WTC11 (cell line): ENCODE data around the gene TSPAN9.

Experiments
- ESRRA ChIP-seq: sonication (generic); formaldehyde crosslinking; IDR thresholded peaks from 2 replicates; pipeline ENCODE4 v1.8.1; 2022; ENCODE audit warnings: mild to moderate bottlenecking, missing genetic modification reagents, borderline replicate concordance
- JUN ChIP-seq: sonication (generic); formaldehyde crosslinking; IDR thresholded peaks from 2 replicates; pipeline ENCODE4 v1.8.0; 2023; ENCODE audit warnings: mild to moderate bottlenecking, missing genetic modification reagents
- MYBL2 ChIP-seq: sonication (generic); formaldehyde crosslinking; IDR thresholded peaks from 2 replicates; pipeline ENCODE4 v1.8.1; 2023; ENCODE audit warnings: mild to moderate bottlenecking, moderate library complexity, missing genetic modification reagents
- NFYB ChIP-seq: sonication (generic); formaldehyde crosslinking; conservative IDR thresholded peaks from 2 replicates; pipeline ENCODE4 v1.8.0; 2022; ENCODE audit warnings: low read depth, missing genetic modification reagents
- NR2C2 ChIP-seq: sonication (generic); formaldehyde crosslinking; IDR thresholded peaks from 2 replicates; pipeline ENCODE4 v1.8.0; 2022; ENCODE audit warnings: mild to moderate bottlenecking, missing genetic modification reagents
- RELA ChIP-seq: sonication (generic); formaldehyde crosslinking; IDR thresholded peaks from 2 replicates; pipeline ENCODE4 v1.8.1; 2022; ENCODE audit warnings: missing genetic modification reagents, mild to moderate bottlenecking, borderline replicate concordance
- SP1 ChIP-seq: sonication (generic); formaldehyde crosslinking; conservative IDR thresholded peaks from 2 replicates; pipeline ENCODE4 v1.8.1; 2022; ENCODE audit warnings: missing genetic modification reagents
- TEAD4 ChIP-seq: sonication (generic); formaldehyde crosslinking; IDR thresholded peaks from 2 replicates; pipeline ENCODE4 v1.8.0; 2022; ENCODE audit warnings: mild to moderate bottlenecking, missing genetic modification reagents
- ZNF138 ChIP-seq: sonication (generic); formaldehyde crosslinking; conservative IDR thresholded peaks from 2 replicates; pipeline ENCODE4 v1.8.1; 2022; ENCODE audit warnings: mild to moderate bottlenecking, moderate library complexity, missing genetic modification reagents
- ZNF423 ChIP-seq: fragments of 250-450 bp; sonication (Bioruptor Pico); IDR thresholded peaks from 2 replicates; pipeline ENCODE4 v2.1.2; 2022; ENCODE audit warnings: mild to moderate bottlenecking, moderate library complexity
- TF ChIP-seq, protein P1 (sequence below): fragments of 200-600 bp; IDR thresholded peaks from 2 replicates; pipeline ENCODE4 v1.8.0; 2022; ENCODE audit warnings: antibody characterized with exemption

DNA sequence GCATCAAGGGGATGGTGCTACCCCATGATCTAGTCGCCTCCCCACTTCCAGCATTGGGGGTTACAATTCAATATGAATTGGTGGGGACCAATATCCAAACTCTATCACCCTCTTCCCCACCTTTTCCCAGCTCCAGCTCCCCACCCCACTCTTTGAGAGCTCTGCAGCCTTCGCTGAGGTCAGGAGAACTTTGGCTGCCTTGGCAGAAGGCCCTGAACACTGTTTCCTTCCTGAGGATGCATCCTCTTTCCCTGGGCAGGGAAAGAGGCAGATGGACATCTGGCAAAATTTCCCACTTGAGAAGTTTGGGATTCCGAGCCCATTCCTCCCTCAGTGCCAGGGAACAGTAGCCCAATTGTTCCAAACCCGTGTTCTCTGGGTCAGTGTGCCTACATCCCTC lies 169.1 kb downstream of the TSPAN9 start:
- TF ChIP-seq MYBL2 (CRISPR knock-in tag) = no peak
- TF ChIP-seq SP1 (CRISPR knock-in tag) = no peak
- no peak for TF ChIP-seq TEAD4 (CRISPR knock-in tag)
- no peak for TF ChIP-seq ESRRA
- no peak for TF ChIP-seq RELA (CRISPR knock-in tag)
- no peak for TF ChIP-seq ZNF423 (CRISPR knock-in tag)
- TF ChIP-seq, protein P1, sequence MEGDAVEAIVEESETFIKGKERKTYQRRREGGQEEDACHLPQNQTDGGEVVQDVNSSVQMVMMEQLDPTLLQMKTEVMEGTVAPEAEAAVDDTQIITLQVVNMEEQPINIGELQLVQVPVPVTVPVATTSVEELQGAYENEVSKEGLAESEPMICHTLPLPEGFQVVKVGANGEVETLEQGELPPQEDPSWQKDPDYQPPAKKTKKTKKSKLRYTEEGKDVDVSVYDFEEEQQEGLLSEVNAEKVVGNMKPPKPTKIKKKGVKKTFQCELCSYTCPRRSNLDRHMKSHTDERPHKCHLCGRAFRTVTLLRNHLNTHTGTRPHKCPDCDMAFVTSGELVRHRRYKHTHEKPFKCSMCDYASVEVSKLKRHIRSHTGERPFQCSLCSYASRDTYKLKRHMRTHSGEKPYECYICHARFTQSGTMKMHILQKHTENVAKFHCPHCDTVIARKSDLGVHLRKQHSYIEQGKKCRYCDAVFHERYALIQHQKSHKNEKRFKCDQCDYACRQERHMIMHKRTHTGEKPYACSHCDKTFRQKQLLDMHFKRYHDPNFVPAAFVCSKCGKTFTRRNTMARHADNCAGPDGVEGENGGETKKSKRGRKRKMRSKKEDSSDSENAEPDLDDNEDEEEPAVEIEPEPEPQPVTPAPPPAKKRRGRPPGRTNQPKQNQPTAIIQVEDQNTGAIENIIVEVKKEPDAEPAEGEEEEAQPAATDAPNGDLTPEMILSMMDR = no peak
- TF ChIP-seq ZNF138 (CRISPR knock-in tag) = no peak
- no peak for TF ChIP-seq NFYB (CRISPR knock-in tag)
- TF ChIP-seq NR2C2 (CRISPR knock-in tag) = no peak
- TF ChIP-seq JUN (CRISPR knock-in tag) = no peak
